WTC11 (cell line): Measurements from ENCODE around the gene ATXN7L3. TPM values are rescaled to one million over a fixed set of nuclear protein-coding genes. Genes with fewer than 3 reads are reported as not detected.

ENCODE experiments used
- ATAC-seq: fragments of 200-7000 bp; cut with Tn5 transposase; 2 replicates; pipeline ENCODE4 v1.10.0; 2021; ENCODE audit warnings: mild to moderate bottlenecking, moderate library complexity
- CTCF ChIA-PET: fragments of 300-600 bp; sonication (Branson Sonifier 250); formaldehyde crosslinking; loops from one replicate; lab custom pipeline; 2021; ENCODE audit warnings: antibody characterized with exemption; lab: Charles Lee
- POLR2A ChIA-PET: fragments of 350-600 bp; sonication (Branson Sonifier 250); formaldehyde crosslinking; loops from one replicate; lab custom pipeline; 2021; ENCODE audit warnings: antibody characterized with exemption; lab: Charles Lee
- DNase-seq: peaks from one replicate; pipeline ENCODE4 v3.0.0; 2021; ENCODE audit warnings: low spot score
- H3K27ac Mint-ChIP-seq: 2 replicates; pipeline ENCODE4 v1.8.0; 2021; ENCODE audit warnings: mixed read lengths
- H3K27me3 Mint-ChIP-seq: 2 replicates; pipeline ENCODE4 v1.8.0; 2021; ENCODE audit warnings: low read depth, mild to moderate bottlenecking, moderate library complexity, mixed read lengths
- H3K36me3 Mint-ChIP-seq: 2 replicates; pipeline ENCODE4 v1.8.0; 2021; ENCODE audit warnings: mixed read lengths
- H3K4me1 Mint-ChIP-seq: 2 replicates; pipeline ENCODE4 v1.8.0; 2022; ENCODE audit warnings: mixed read lengths
- H3K4me3 Mint-ChIP-seq: 2 replicates; pipeline ENCODE4 v1.8.0; 2021; ENCODE audit warnings: mild to moderate bottlenecking, moderate library complexity, mixed read lengths
- H3K9me3 Mint-ChIP-seq: 2 replicates; pipeline ENCODE4 v1.8.0; 2021; ENCODE audit warnings: mixed read lengths
- ATF6 ChIP-seq: sonication (generic); formaldehyde crosslinking; IDR thresholded peaks from 2 replicates; pipeline ENCODE4 v1.8.1; 2023; ENCODE audit warnings: mild to moderate bottlenecking, missing genetic modification reagents
- CBFB ChIP-seq: sonication (generic); formaldehyde crosslinking; IDR thresholded peaks from 2 replicates; pipeline ENCODE4 v1.8.1; 2022; ENCODE audit warnings: mild to moderate bottlenecking, low read depth, missing genetic modification reagents
- CREB1 ChIP-seq: sonication (generic); formaldehyde crosslinking; IDR thresholded peaks from 2 replicates; pipeline ENCODE4 v1.8.0; 2023; ENCODE audit warnings: mild to moderate bottlenecking, missing genetic modification reagents
- E2F1 ChIP-seq: sonication (generic); formaldehyde crosslinking; IDR thresholded peaks from 2 replicates; pipeline ENCODE4 v1.8.0; 2022; ENCODE audit warnings: mild to moderate bottlenecking, missing genetic modification reagents
- ELF4 ChIP-seq: sonication (generic); formaldehyde crosslinking; IDR thresholded peaks from 2 replicates; pipeline ENCODE4 v1.8.1; 2022; ENCODE audit warnings: low read depth, mild to moderate bottlenecking, moderate library complexity, missing genetic modification reagents
- EMX1 ChIP-seq: fragments of 250-450 bp; sonication (Bioruptor Pico); IDR thresholded peaks from 2 replicates; pipeline ENCODE4 v1.8.0; 2021; ENCODE audit warnings: mild to moderate bottlenecking
- ESRRA ChIP-seq: sonication (generic); formaldehyde crosslinking; IDR thresholded peaks from 2 replicates; pipeline ENCODE4 v1.8.1; 2022; ENCODE audit warnings: mild to moderate bottlenecking, missing genetic modification reagents, borderline replicate concordance
- FOXJ3 ChIP-seq: sonication (generic); formaldehyde crosslinking; IDR thresholded peaks from 2 replicates; pipeline ENCODE4 v1.9.0; 2021; ENCODE audit warnings: missing genetic modification reagents, mild to moderate bottlenecking, borderline replicate concordance
- FOXK1 ChIP-seq: sonication (generic); formaldehyde crosslinking; IDR thresholded peaks from 2 replicates; pipeline ENCODE4 v1.8.0; 2022; ENCODE audit warnings: mild to moderate bottlenecking, moderate library complexity, missing genetic modification reagents
- FOXP1 ChIP-seq: sonication (generic); formaldehyde crosslinking; IDR thresholded peaks from 2 replicates; pipeline ENCODE4 v1.8.0; 2022; ENCODE audit warnings: missing genetic modification reagents, mild to moderate bottlenecking, moderate library complexity, borderline replicate concordance
- JAZF1 ChIP-seq: fragments of 250-450 bp; sonication (Bioruptor Pico); IDR thresholded peaks from 2 replicates; pipeline ENCODE4 v1.9.0; 2021; ENCODE audit warnings: moderate library complexity, mild to moderate bottlenecking, inconsistent platforms
- MXD4 ChIP-seq: fragments of 250-450 bp; sonication (Bioruptor Pico); IDR thresholded peaks from 2 replicates; pipeline ENCODE4 v1.8.0; 2021; ENCODE audit warnings: mild to moderate bottlenecking, moderate library complexity, borderline replicate concordance
- NFATC4 ChIP-seq: fragments of 250-450 bp; sonication (Bioruptor Pico); IDR thresholded peaks from 2 replicates; pipeline ENCODE4 v1.9.0; 2021; ENCODE audit warnings: mild to moderate bottlenecking
- NR1H2 ChIP-seq: sonication (generic); formaldehyde crosslinking; IDR thresholded peaks from 2 replicates; pipeline ENCODE4 v1.9.0; 2021; ENCODE audit warnings: mild to moderate bottlenecking, moderate library complexity, missing genetic modification reagents
- NR2C2 ChIP-seq: sonication (generic); formaldehyde crosslinking; IDR thresholded peaks from 2 replicates; pipeline ENCODE4 v1.8.0; 2022; ENCODE audit warnings: mild to moderate bottlenecking, missing genetic modification reagents
- NR3C1 ChIP-seq: sonication (generic); formaldehyde crosslinking; conservative IDR thresholded peaks from 2 replicates; pipeline ENCODE4 v1.8.1; 2023; ENCODE audit warnings: low read depth, mild to moderate bottlenecking, missing genetic modification reagents
- OVOL2 ChIP-seq: fragments of 250-450 bp; sonication (Bioruptor Pico); IDR thresholded peaks from 2 replicates; pipeline ENCODE4 v1.9.0; 2021; ENCODE audit warnings: mild to moderate bottlenecking, borderline replicate concordance
- RELA ChIP-seq: sonication (generic); formaldehyde crosslinking; IDR thresholded peaks from 2 replicates; pipeline ENCODE4 v1.8.1; 2022; ENCODE audit warnings: missing genetic modification reagents, mild to moderate bottlenecking, borderline replicate concordance
- TP53 ChIP-seq: sonication (generic); formaldehyde crosslinking; IDR thresholded peaks from 2 replicates; pipeline ENCODE4 v1.8.1; 2023; ENCODE audit warnings: mild to moderate bottlenecking, missing genetic modification reagents
- ZNF138 ChIP-seq: sonication (generic); formaldehyde crosslinking; conservative IDR thresholded peaks from 2 replicates; pipeline ENCODE4 v1.8.1; 2022; ENCODE audit warnings: mild to moderate bottlenecking, moderate library complexity, missing genetic modification reagents
- ZNF317 ChIP-seq: sonication (generic); formaldehyde crosslinking; IDR thresholded peaks from 2 replicates; pipeline ENCODE4 v1.8.1; 2023; ENCODE audit warnings: low read depth, mild to moderate bottlenecking, moderate library complexity, missing genetic modification reagents, borderline replicate concordance
- ZNF512 ChIP-seq: sonication (generic); formaldehyde crosslinking; IDR thresholded peaks from 2 replicates; pipeline ENCODE4 v1.8.1; 2022; ENCODE audit warnings: missing genetic modification reagents, borderline replicate concordance
- total RNA-seq: library from RNA; stranded (reverse); gene quantifications from 3 replicates; pipeline ENCODE4 v1.2.3, GENCODE V29; 2021
- TF ChIP-seq, protein P1 (sequence below): fragments of 250-450 bp; sonication (Bioruptor Pico); IDR thresholded peaks from 2 replicates; pipeline ENCODE4 v1.9.0; 2021; ENCODE audit warnings: moderate library complexity, mild to moderate bottlenecking, inconsistent platforms, borderline replicate concordance
- TF ChIP-seq, protein P2 (sequence below): fragments of 250-450 bp; sonication (Bioruptor Pico); IDR thresholded peaks from 2 replicates; pipeline ENCODE4 v2.1.2; 2022; ENCODE audit warnings: mild to moderate bottlenecking, moderate library complexity
- TF ChIP-seq, protein P3 (sequence below): sonication (generic); formaldehyde crosslinking; IDR thresholded peaks from 2 replicates; pipeline ENCODE4 v1.8.1; 2022; ENCODE audit warnings: low read depth, mild to moderate bottlenecking, moderate library complexity, missing genetic modification reagents, borderline replicate concordance

The ATXN7L3 gene
- total RNA-seq, 1 experiment from 2014 or later, result 114 TPM

- ChIA-PET POLR2A (no interaction called here), CTCF (interaction anchor here (0.7 to 1.9 kb wide), 5 partner anchors 9 to 26 kb away, joined by 4 to 7 read pairs (median 4); no protein-coding TSS in a partner anchor)
- TF ChIP-seq NR1H2 (CRISPR knock-in tag) (no peak), NFATC4 (no peak), EMX1 (CRISPR knock-in tag) (no peak), CREB1 (CRISPR knock-in tag) (no peak), ATF6 (CRISPR knock-in tag) (no peak), CBFB (CRISPR knock-in tag) (no peak), TP53 (CRISPR knock-in tag) (no peak), FOXK1 (no peak), OVOL2 (CRISPR knock-in tag) (no peak), MXD4 (CRISPR knock-in tag) (no peak), ZNF138 (CRISPR knock-in tag) (no peak), RELA (no peak), ELF4 (CRISPR knock-in tag) (no peak)
- TF ChIP-seq, protein P1, sequence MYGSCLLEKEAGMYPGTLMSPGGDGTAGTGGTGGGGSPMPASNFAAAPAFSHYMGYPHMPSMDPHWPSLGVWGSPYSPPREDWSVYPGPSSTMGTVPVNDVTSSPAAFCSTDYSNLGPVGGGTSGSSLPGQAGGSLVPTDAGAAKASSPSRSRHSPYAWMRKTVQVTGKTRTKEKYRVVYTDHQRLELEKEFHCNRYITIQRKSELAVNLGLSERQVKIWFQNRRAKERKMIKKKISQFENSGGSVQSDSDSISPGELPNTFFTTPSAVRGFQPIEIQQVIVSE, result no peak
- ATAC-seq, result no peak
- H3K4me3 Mint-ChIP-seq, result no peak overlapping the region
- no peaks in the 10 kb centered on the region for H3K36me3 Mint-ChIP-seq
- no peak for DNase-seq
- no peaks in the 10 kb centered on the region; the same call in 1 of the 2 replicates for H3K27me3 Mint-ChIP-seq
- H3K27ac Mint-ChIP-seq, result no peak overlapping the region
- H3K4me1 Mint-ChIP-seq, result no peaks in the 10 kb centered on the region
- H3K9me3 Mint-ChIP-seq, result no peaks in the 10 kb centered on the region
Measured at GRCh38 chr17:44230140-44230539, 30.5 kb upstream of the ATXN7L3 start.

DNA sequence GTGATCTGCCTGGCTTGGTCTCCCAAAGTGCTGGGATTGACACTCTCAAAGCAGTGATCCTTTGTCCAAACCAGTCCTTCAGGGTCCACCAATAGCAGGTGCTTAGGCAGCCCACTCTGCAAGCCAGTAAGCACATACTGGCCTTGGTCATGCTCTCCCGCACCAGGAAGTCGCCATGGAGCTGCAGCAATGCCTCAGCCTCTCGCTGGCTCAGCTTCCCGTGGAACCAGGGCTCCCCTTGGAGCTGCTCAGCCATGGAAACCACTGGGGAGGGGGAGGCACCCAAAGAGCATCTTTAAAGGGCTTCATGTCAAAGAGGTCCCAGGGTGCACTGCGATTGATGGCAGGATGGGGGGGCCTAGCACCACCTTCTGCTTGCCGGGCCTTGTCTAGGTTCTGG is 29.4 kb upstream of the ATXN7L3 start:
- no peaks in the 10 kb centered on the region for H3K36me3 Mint-ChIP-seq
- CTCF ChIA-PET, result interaction anchor here (1.2 to 1.9 kb wide), 4 partner anchors 8 to 25 kb away, joined by 4 to 7 read pairs (median 4); no protein-coding TSS in a partner anchor
- no peaks in the 10 kb centered on the region for H3K4me1 Mint-ChIP-seq
- TF ChIP-seq E2F1 (CRISPR knock-in tag) (no peak), ZNF317 (CRISPR knock-in tag) (no peak), FOXP1 (CRISPR knock-in tag) (no peak), FOXJ3 (no peak), NR3C1 (CRISPR knock-in tag) (no peak), ZNF138 (CRISPR knock-in tag) (no peak), JAZF1 (CRISPR knock-in tag) (no peak), NR2C2 (CRISPR knock-in tag) (no peak), ESRRA (CRISPR knock-in tag) (no peak), ZNF512 (CRISPR knock-in tag) (no peak), OVOL2 (CRISPR knock-in tag) (no peak), ATF6 (CRISPR knock-in tag) (no peak), EMX1 (CRISPR knock-in tag) (no peak)
- TF ChIP-seq, protein P2, sequence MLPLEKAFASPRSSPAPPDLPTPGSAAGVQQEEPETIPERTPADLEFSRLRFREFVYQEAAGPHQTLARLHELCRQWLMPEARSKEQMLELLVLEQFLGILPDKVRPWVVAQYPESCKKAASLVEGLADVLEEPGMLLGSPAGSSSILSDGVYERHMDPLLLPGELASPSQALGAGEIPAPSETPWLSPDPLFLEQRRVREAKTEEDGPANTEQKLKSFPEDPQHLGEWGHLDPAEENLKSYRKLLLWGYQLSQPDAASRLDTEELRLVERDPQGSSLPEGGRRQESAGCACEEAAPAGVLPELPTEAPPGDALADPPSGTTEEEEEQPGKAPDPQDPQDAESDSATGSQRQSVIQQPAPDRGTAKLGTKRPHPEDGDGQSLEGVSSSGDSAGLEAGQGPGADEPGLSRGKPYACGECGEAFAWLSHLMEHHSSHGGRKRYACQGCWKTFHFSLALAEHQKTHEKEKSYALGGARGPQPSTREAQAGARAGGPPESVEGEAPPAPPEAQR (CRISPR knock-in tag), result no peak
- TF ChIP-seq, protein P3, sequence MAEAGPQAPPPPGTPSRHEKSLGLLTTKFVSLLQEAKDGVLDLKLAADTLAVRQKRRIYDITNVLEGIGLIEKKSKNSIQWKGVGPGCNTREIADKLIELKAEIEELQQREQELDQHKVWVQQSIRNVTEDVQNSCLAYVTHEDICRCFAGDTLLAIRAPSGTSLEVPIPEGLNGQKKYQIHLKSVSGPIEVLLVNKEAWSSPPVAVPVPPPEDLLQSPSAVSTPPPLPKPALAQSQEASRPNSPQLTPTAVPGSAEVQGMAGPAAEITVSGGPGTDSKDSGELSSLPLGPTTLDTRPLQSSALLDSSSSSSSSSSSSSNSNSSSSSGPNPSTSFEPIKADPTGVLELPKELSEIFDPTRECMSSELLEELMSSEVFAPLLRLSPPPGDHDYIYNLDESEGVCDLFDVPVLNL, result no peak
- TF ChIP-seq, all 79 proteins: peak for 0
- DNase-seq, result no peak
- ATAC-seq, result no peak
- POLR2A ChIA-PET, result interaction anchor here (0.8 kb wide), 1 partner anchor 88 kb away, joined by 3 read pairs; no protein-coding TSS in a partner anchor
- Mint-ChIP-seq H3K4me3 (no peak overlapping the region), H3K27me3 (no peaks in the 10 kb centered on the region), H3K27ac (no peak overlapping the region), H3K9me3 (no peaks in the 10 kb centered on the region)
